ENCODE measurements around the gene NELFA. TPM values are rescaled to one million over a fixed set of nuclear protein-coding genes. Genes with fewer than 3 reads are reported as not detected.

Gene NELFA
- total RNA-seq, 1 experiment from 2014 or later = 61.2 TPM

- peaks cover 31% of the 10 kb centered on the region for H3K36me3 ChIP-seq (replicated peaks; ENCODE audit: control insufficient read depth, insufficient read depth, low read length)
- no peak overlapping the region for H3K4me3 ChIP-seq (ENCODE audit: insufficient read depth, low read depth, low read length)
- DNase-seq = no peak
- no peaks in the 10 kb centered on the region for H3K27me3 ChIP-seq (ENCODE audit: control insufficient read depth, insufficient read depth, low read length)
Measured at GRCh38 chr4:1961563-1961962, 47.2 kb downstream of the NELFA start.

DNA sequence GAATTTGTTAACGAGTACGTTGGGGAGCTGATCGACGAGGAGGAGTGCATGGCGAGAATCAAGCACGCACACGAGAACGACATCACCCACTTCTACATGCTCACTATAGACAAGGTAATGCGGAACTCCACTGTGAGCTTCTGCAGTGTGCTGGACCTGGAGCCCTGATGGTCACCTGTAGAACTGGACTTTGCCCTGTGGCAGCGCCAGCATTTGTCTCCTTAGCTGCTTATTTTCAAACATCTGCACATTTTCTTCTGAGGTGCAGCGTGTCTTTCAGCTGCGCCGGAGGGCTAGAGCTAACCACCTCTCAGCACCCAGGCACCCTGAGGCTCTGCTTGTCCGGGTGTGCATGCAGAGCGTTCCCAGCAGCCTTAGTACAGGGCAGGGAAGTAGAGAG is 47.7 kb downstream of the NELFA start:
- peaks cover 34% of the 10 kb centered on the region for H3K36me3 ChIP-seq (replicated peaks; ENCODE audit: control insufficient read depth, insufficient read depth, low read length)
- no peak for DNase-seq
- H3K27me3 ChIP-seq (ENCODE audit: control insufficient read depth, insufficient read depth, low read length) = no peaks in the 10 kb centered on the region
- H3K4me3 ChIP-seq (ENCODE audit: insufficient read depth, low read depth, low read length) = no peak overlapping the region

DNA sequence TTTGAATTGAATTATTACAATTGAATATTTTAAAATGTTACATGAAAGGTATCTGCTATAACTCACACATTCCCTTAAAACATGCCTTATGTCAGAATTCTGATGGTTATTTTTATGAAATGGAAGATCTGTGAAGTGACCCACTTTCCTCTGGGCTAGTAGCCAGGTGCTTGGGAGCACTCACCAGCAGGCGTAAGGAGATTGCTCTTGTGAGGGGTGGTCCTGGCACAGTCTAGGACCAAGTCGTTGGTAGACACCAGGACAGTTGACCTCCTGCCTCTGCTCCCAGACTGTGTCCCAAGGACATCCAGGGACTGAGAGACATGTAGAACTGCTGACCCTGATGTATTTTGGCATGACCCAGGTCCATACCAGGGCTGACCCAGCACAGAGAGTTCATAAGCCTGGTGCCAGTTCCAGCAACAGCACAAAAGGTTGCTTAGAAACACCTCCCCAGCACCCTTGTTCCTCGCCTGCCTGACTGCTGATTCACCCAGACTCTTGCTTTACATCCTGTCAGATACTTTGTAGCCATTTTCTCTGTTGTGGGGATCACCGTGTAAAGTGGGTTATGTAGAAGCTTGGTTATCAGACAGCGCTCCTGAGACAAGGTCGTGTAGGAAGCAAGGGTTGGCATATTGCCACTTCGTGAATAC is 48.5 kb downstream of the NELFA start:
- no peak overlapping the region for H3K4me3 ChIP-seq (ENCODE audit: insufficient read depth, low read depth, low read length)
- H3K36me3 ChIP-seq (replicated peaks; ENCODE audit: control insufficient read depth, insufficient read depth, low read length) = peaks cover 36% of the 10 kb centered on the region
- H3K27me3 ChIP-seq (ENCODE audit: control insufficient read depth, insufficient read depth, low read length) = no peaks in the 10 kb centered on the region
- DNase-seq = no peak

- no peak for DNase-seq
- H3K27me3 ChIP-seq (ENCODE audit: control insufficient read depth, insufficient read depth, low read length) = no peaks in the 10 kb centered on the region
- peaks cover 37% of the 10 kb centered on the region for H3K36me3 ChIP-seq (replicated peaks; ENCODE audit: control insufficient read depth, insufficient read depth, low read length)
Measured at GRCh38 chr4:1959104-1959384, 49.7 kb downstream of the NELFA start.

DNA sequence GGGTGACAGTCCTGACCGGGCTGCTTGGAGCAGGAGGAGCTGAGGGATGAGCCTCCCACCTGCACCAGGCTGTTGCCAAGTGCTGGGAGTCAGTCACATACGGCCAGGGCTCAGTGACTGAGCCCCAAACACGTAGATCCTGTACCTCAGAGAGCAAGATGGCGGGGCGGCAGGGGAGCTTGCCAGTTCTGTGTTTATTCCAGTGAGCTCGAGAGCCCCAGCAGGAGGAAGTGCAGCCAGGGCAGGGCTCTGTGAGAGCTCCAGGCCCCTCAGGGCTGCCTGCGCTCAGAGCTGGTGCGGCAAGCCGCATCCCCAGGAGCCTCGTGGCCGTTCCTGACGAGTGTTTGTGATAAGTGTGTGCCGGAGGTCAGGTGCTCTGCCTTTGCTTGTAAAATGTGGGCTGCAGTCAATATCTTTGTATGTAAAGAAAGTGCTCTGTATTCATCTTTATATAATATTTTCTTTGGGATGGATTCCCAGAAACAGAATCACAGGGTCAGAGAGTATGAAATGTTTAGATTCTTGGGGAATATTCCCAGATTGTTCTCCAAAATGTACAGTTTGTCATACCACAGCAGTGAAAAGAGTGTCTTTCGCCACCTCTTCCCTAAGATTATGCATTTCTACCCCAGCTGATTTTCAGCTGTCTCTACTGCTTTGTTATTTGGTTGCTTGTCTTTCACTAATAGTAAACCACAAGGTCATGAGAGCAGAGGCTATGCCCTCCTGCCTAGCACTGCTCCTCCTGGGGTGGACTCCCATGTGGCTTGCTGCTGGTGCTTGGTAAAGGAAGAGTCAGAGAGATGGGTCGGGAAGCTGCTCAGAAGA is 50.3 kb downstream of the NELFA start:
- Histone ChIP-seq H3K36me3 (replicated peaks; ENCODE audit: control insufficient read depth, insufficient read depth, low read length) (peaks cover 36% of the 10 kb centered on the region), H3K27me3 (ENCODE audit: control insufficient read depth, insufficient read depth, low read length) (no peaks in the 10 kb centered on the region), H3K4me3 (ENCODE audit: insufficient read depth, low read depth, low read length) (no peak overlapping the region)
- DNase-seq = no peak

More at GRCh38 chr4:1959104-1959384, 49.7 kb downstream of the NELFA start:
- H3K4me3 ChIP-seq (ENCODE audit: insufficient read depth, low read depth, low read length) = no peak overlapping the region

DNA sequence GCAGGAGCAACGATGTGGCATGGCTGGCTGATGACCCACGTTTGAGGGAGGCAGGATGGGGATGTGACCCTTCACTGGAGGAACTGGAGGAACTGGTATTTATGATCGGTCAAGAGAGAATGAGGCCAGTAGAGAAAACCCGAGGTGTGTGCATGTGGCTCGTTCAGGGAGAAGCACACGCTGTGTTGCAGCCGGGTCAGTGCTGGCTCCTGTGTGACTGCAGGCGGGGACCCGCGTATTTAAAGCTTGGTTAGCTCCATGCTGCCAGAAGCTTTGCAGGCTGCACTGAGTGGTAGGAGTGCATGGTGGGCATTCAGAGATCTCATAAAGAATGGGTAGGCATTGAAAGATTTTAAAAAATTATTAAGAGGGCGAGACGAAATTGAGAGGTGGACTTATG is 52.1 kb downstream of the NELFA start:
- Histone ChIP-seq H3K27me3 (ENCODE audit: control insufficient read depth, insufficient read depth, low read length) (no peaks in the 10 kb centered on the region), H3K4me3 (ENCODE audit: insufficient read depth, low read depth, low read length) (no peak overlapping the region), H3K36me3 (replicated peaks; ENCODE audit: control insufficient read depth, insufficient read depth, low read length) (peaks cover 43% of the 10 kb centered on the region)
- no peak for DNase-seq

- peaks cover 24% of the 10 kb centered on the region for H3K36me3 ChIP-seq (replicated peaks; ENCODE audit: control insufficient read depth, insufficient read depth, low read length)
- no peaks in the 10 kb centered on the region for H3K27me3 ChIP-seq (ENCODE audit: control insufficient read depth, insufficient read depth, low read length)
- DNase-seq = no peak
Measured at GRCh38 chr4:1953335-1953734, 55.4 kb downstream of the NELFA start.

GRCh38 chr4:1952719-1953118 is 56.1 kb downstream of the NELFA start:
- no peak overlapping the region for H3K4me3 ChIP-seq (ENCODE audit: insufficient read depth, low read depth, low read length)
- DNase-seq = no peak
- H3K27me3 ChIP-seq (ENCODE audit: control insufficient read depth, insufficient read depth, low read length) = no peaks in the 10 kb centered on the region
- H3K36me3 ChIP-seq (replicated peaks; ENCODE audit: control insufficient read depth, insufficient read depth, low read length) = peaks cover 22% of the 10 kb centered on the region

More at GRCh38 chr4:1953335-1953734, 55.4 kb downstream of the NELFA start:
- no peak overlapping the region for H3K4me3 ChIP-seq (ENCODE audit: insufficient read depth, low read depth, low read length)

DNA sequence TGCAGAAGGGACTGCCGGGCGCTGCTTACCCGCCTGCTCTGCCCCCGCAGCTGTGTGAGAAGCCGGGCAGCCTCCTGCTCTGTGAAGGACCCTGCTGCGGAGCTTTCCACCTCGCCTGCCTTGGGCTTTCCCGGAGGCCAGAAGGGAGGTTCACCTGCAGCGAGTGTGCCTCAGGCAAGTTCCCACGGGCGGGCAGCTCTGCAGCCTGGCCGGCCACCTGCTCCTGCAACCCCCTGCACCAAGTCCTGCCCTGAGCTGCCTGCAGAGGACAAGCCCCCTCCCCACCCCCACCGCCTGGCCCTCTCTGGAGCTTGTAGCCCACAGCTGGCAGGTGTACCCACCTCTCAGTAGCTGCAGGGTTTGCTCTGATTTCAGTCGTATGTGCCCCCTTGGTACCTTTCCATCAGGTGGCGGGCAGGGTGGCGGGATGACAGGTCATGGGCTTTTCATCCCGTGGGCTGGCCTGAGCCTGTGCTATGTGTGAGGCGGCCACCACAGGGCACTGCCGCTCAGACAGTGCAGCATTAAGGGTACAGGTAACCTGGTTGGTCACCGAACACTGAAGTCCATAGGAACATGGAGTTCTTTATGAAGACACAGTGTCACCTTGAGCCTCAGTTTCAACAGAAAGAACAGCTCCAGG is 56.6 kb downstream of the NELFA start:
- no peak overlapping the region for H3K4me3 ChIP-seq (ENCODE audit: insufficient read depth, low read depth, low read length)
- no peaks in the 10 kb centered on the region for H3K27me3 ChIP-seq (ENCODE audit: control insufficient read depth, insufficient read depth, low read length)
- H3K36me3 ChIP-seq (replicated peaks; ENCODE audit: control insufficient read depth, insufficient read depth, low read length) = peaks cover 22% of the 10 kb centered on the region
- no peak for DNase-seq

DNA sequence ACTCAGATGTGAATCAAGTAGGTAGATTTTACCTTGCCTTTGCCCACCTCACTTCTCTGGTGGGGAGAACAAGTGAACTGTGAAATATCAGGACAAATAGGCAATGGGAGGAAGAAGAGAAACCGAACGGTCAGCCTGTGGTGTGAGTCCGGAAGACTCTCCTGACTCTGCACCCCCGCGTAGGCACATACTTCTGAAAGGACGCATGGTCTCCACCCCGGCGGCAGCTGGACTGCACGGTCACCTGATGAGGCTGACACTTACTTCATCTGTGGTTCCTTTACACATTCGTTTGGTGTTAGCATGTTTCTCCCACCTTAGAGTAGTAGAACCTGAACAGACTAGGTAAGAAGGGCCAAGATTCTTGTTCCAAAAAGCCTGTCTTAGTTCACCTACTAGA is 58.4 kb downstream of the NELFA start:
- H3K27me3 ChIP-seq (ENCODE audit: control insufficient read depth, insufficient read depth, low read length) = no peaks in the 10 kb centered on the region
- no peak for DNase-seq
- no peak overlapping the region for H3K4me3 ChIP-seq (ENCODE audit: insufficient read depth, low read depth, low read length)
- peaks cover 18% of the 10 kb centered on the region for H3K36me3 ChIP-seq (replicated peaks; ENCODE audit: control insufficient read depth, insufficient read depth, low read length)

DNA sequence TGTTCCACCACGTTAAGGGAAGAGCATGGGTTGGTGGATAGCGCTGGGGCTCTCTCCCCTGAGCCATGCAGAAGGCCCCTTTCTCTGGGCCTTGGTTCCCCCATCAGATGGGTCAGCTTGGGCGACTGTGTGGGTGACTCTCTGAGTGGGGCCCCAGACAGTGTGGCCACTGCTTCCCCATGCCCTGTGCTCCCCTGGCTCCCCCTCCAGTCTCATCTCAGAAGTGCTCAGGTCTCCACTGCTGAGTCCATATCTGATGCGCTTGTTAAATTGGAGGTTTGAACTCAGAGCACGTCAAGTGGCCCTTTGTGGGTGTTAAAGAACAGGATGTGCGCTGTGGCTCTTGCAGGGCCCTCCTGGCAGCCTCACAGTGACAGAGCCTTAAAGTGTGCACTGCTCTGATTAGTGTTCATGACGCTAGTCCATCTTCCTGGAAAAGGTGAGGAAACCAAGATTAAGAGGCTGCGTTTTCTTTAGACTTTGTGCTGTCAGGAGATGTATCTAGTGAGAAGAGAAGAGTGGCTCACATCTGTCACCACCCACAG is 59.8 kb downstream of the NELFA start:
- H3K4me3 ChIP-seq (ENCODE audit: insufficient read depth, low read depth, low read length) = no peak overlapping the region
- peak; percentile 58 for DNase-seq
- peaks cover 16% of the 10 kb centered on the region for H3K36me3 ChIP-seq (replicated peaks; ENCODE audit: control insufficient read depth, insufficient read depth, low read length)
- H3K27me3 ChIP-seq (ENCODE audit: control insufficient read depth, insufficient read depth, low read length) = no peaks in the 10 kb centered on the region

GRCh38 chr4:1948232-1948631 is 60.5 kb downstream of the NELFA start:
- H3K4me3 ChIP-seq (ENCODE audit: insufficient read depth, low read depth, low read length) = no peak overlapping the region
- H3K27me3 ChIP-seq (ENCODE audit: control insufficient read depth, insufficient read depth, low read length) = no peaks in the 10 kb centered on the region
- DNase-seq = no peak
- peaks cover 16% of the 10 kb centered on the region for H3K36me3 ChIP-seq (replicated peaks; ENCODE audit: control insufficient read depth, insufficient read depth, low read length)

GRCh38 chr4:1945912-1946311 is 62.9 kb downstream of the NELFA start:
- H3K4me3 ChIP-seq (ENCODE audit: insufficient read depth, low read depth, low read length) = no peak overlapping the region
- H3K36me3 ChIP-seq (replicated peaks; ENCODE audit: control insufficient read depth, insufficient read depth, low read length) = peaks cover 5% of the 10 kb centered on the region
- DNase-seq = no peak
- H3K27me3 ChIP-seq (ENCODE audit: control insufficient read depth, insufficient read depth, low read length) = no peaks in the 10 kb centered on the region

DNA sequence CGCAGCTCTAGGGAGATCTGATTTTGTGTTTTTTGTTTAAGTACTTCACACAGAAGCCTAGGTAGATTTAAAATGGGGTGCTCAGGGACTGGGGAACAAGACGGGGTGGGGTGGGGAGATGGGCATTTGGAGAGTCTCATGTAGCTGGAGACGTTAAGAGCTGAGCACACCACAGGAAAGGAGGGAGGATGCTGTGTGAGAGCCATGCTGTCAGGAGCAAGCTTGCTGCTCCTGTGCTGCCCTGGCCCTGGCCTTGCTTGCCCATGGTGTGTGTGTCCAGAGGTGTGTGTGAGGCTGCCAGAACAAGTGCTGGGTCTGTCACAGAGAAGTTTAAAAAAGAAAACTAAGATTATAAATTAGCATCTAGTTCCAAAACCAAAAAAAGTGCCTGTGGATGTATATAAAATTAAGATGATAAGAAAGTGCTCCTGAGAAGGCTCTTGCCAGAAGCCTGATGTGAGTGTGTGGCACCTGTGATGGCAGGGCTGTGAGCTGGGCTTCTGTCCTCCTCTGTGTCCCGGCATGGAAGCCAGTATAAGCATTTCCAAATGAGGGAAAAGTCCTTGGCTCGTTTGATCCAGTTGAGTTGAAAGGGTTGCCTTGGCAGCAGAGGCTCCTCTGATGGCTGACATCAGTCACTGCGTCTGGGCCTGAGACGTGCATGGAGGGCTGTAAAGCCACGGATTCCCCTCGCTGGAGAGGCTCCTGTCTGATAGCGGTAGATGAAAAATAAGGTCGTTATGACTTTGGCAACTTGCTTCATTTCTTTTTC is 63.5 kb downstream of the NELFA start:
- H3K36me3 ChIP-seq (replicated peaks; ENCODE audit: control insufficient read depth, insufficient read depth, low read length) = peaks cover 5% of the 10 kb centered on the region
- H3K27me3 ChIP-seq (ENCODE audit: control insufficient read depth, insufficient read depth, low read length) = no peaks in the 10 kb centered on the region
- DNase-seq = no peak
- no peak overlapping the region for H3K4me3 ChIP-seq (ENCODE audit: insufficient read depth, low read depth, low read length)
